ENCODE data around the gene TRAF2. TPM values are rescaled to one million over a fixed set of nuclear protein-coding genes. Genes with fewer than 3 reads are reported as not detected.
A peak's percentile ranks its signal among the peaks of the same experiment; 100 is the strongest.

The TRAF2 gene
- total RNA-seq, 1 experiment from 2014 or later: 20.9 TPM

GRCh38 chr9:136847088-136847825 lies 39.1 kb upstream of the TRAF2 start:
- DNase-seq (ENCODE audit: low spot score): no peak

- no peak for DNase-seq (ENCODE audit: low spot score)
Observed at GRCh38 chr9:136847826-136848392, 38.4 kb upstream of the TRAF2 start.

- no peak for DNase-seq (ENCODE audit: low spot score)
Observed at GRCh38 chr9:136848393-136849037, 37.8 kb upstream of the TRAF2 start.

- DNase-seq (ENCODE audit: low spot score): peak; percentile 99
Observed at GRCh38 chr9:136849038-136849959, 37.0 kb upstream of the TRAF2 start, which contains the start of gene PHPT1. Gene PHPT1, plus strand, starts transcription at chr9:136849409. Its CDS starts 22 bp downstream, at chr9:136849431.

GRCh38 chr9:136849960-136850865 lies 36.1 kb upstream of the TRAF2 start:
- DNase-seq (ENCODE audit: low spot score): no peak

GRCh38 chr9:136850866-136851775 lies 35.2 kb upstream of the TRAF2 start:
- DNase-seq (ENCODE audit: low spot score): no peak

GRCh38 chr9:136851941-136852663 lies 34.2 kb upstream of the TRAF2 start, which contains the start of gene MAMDC4:
Gene MAMDC4, plus strand, starts transcription at chr9:136852346. Its CDS starts 71 bp downstream, at chr9:136852417.
- no peak for DNase-seq (ENCODE audit: low spot score)

- DNase-seq (ENCODE audit: low spot score): no peak
Observed at GRCh38 chr9:136852664-136853595, 33.4 kb upstream of the TRAF2 start.

- DNase-seq (ENCODE audit: low spot score): no peak
Observed at GRCh38 chr9:136853596-136854112, 32.7 kb upstream of the TRAF2 start.

GRCh38 chr9:136854113-136854841 lies 32.0 kb upstream of the TRAF2 start:
- DNase-seq (ENCODE audit: low spot score): no peak

- DNase-seq (ENCODE audit: low spot score): no peak
Observed at GRCh38 chr9:136854842-136855460, 31.4 kb upstream of the TRAF2 start.

GRCh38 chr9:136855461-136856078 lies 30.7 kb upstream of the TRAF2 start:
- DNase-seq (ENCODE audit: low spot score): no peak

- no peak for DNase-seq (ENCODE audit: low spot score)
Observed at GRCh38 chr9:136856079-136856476, 30.2 kb upstream of the TRAF2 start.

- DNase-seq (ENCODE audit: low spot score): no peak
Observed at GRCh38 chr9:136856541-136857141, 29.7 kb upstream of the TRAF2 start.

- DNase-seq (ENCODE audit: low spot score): no peak
Observed at GRCh38 chr9:136857166-136857565, 29.1 kb upstream of the TRAF2 start.

Measured in A172 (cell line).